H9 (cell line): ENCODE measurements around the gene RNF220. TPM values are rescaled to one million over a fixed set of nuclear protein-coding genes. Genes with fewer than 3 reads are reported as not detected.

Source experiments
- DNase-seq: peaks from one replicate; pipeline ENCODE4 v3.0.0-alpha.2; 2017
- H2AFZ ChIP-seq: one replicate; pipeline ENCODE4 v1.6.1; 2013; ENCODE audit warnings: mild to moderate bottlenecking, low read length, control low read depth, moderate library complexity
- H2AK5ac ChIP-seq: 2 replicates; pipeline ENCODE4 v1.6.1; 2013; ENCODE audit warnings: low read length, control low read depth, mixed read lengths; ENCODE audit not compliant: insufficient read length
- H2BK120ac ChIP-seq: one replicate; pipeline ENCODE4 v1.6.1; 2013; ENCODE audit warnings: low read depth, mild to moderate bottlenecking, low read length, control low read depth, inconsistent platforms; ENCODE audit not compliant: poor library complexity, severe bottlenecking
- H2BK12ac ChIP-seq: 2 replicates; pipeline ENCODE4 v1.6.1; 2013; ENCODE audit warnings: low read length, control low read depth, mixed read lengths, low read depth; ENCODE audit not compliant: insufficient read length
- H2BK15ac ChIP-seq: 2 replicates; pipeline ENCODE4 v1.6.1; 2013; ENCODE audit warnings: low read depth, low read length, control low read depth
- H2BK20ac ChIP-seq: one replicate; pipeline ENCODE4 v1.6.1; 2013; ENCODE audit warnings: low read depth, mild to moderate bottlenecking, low read length, control low read depth, inconsistent platforms; ENCODE audit not compliant: poor library complexity, severe bottlenecking
- H2BK5ac ChIP-seq: 2 replicates; pipeline ENCODE4 v1.6.1; 2013; ENCODE audit warnings: low read length, control low read depth, mixed read lengths; ENCODE audit not compliant: insufficient read length
- H3K14ac ChIP-seq: 2 replicates; pipeline ENCODE4 v1.6.1; 2013; ENCODE audit warnings: low read length, control low read depth; ENCODE audit not compliant: insufficient read depth
- H3K18ac ChIP-seq: 2 replicates; pipeline ENCODE4 v1.6.1; 2013; ENCODE audit warnings: low read depth, mild to moderate bottlenecking, mixed read lengths, low read length, control low read depth; ENCODE audit not compliant: insufficient read length
- H3K23ac ChIP-seq: 2 replicates; pipeline ENCODE4 v1.6.1; 2013; ENCODE audit warnings: low read length, control low read depth, mixed read lengths, low read depth; ENCODE audit not compliant: insufficient read length
- H3K23me2 ChIP-seq: 2 replicates; pipeline ENCODE4 v1.6.1; 2013; ENCODE audit warnings: low read depth, mild to moderate bottlenecking, mixed read lengths, low read length, control low read depth; ENCODE audit not compliant: insufficient read length, poor library complexity, severe bottlenecking
- H3K27ac ChIP-seq: 2 replicates; pipeline ENCODE4 v1.5.1; 2013; ENCODE audit warnings: low read length, control low read depth, mixed read lengths, low read depth; ENCODE audit not compliant: insufficient read length
- H3K27me3 ChIP-seq: 2 replicates; pipeline ENCODE4 v1.6.1; 2013; ENCODE audit warnings: low read length, control low read depth, inconsistent platforms; ENCODE audit not compliant: insufficient read depth
- H3K4ac ChIP-seq: 2 replicates; pipeline ENCODE4 v1.6.1; 2013; ENCODE audit warnings: low read depth, mild to moderate bottlenecking, control low read depth, inconsistent platforms, low read length, moderate library complexity
- H3K4me1 ChIP-seq: 2 replicates; pipeline ENCODE4 v1.6.1; 2013; ENCODE audit warnings: low read length, control low read depth, inconsistent platforms; ENCODE audit not compliant: insufficient read depth
- H3K4me2 ChIP-seq: 2 replicates; pipeline ENCODE4 v1.6.1; 2013; ENCODE audit warnings: low read length, control low read depth, mixed read lengths; ENCODE audit not compliant: insufficient read length, insufficient read depth
- H3K56ac ChIP-seq: 2 replicates; pipeline ENCODE4 v1.6.1; 2013; ENCODE audit warnings: low read depth, mild to moderate bottlenecking, mixed read lengths, low read length, control low read depth; ENCODE audit not compliant: insufficient read length
- H3K79me1 ChIP-seq: 2 replicates; pipeline ENCODE4 v1.6.1; 2013; ENCODE audit warnings: low read depth, mild to moderate bottlenecking, moderate library complexity, low read length, control low read depth, inconsistent platforms; ENCODE audit not compliant: insufficient read depth, poor library complexity, severe bottlenecking
- H3K79me2 ChIP-seq: 2 replicates; pipeline ENCODE4 v1.6.1; 2013; ENCODE audit warnings: low read length, control low read depth, inconsistent platforms; ENCODE audit not compliant: insufficient read depth
- H3K9ac ChIP-seq: 2 replicates; pipeline ENCODE4 v1.6.1; 2013; ENCODE audit warnings: low read length, control low read depth, mixed read lengths; ENCODE audit not compliant: insufficient read length; ENCODE audit errors: extremely low read depth
- H3K9me3 ChIP-seq: one replicate; pipeline ENCODE4 v1.6.1; 2013; ENCODE audit warnings: low read depth, low read length, inconsistent platforms; ENCODE audit not compliant: control insufficient read depth
- H3T11ph ChIP-seq: one replicate; pipeline ENCODE4 v1.6.1; 2013; ENCODE audit warnings: mild to moderate bottlenecking, low read length, control low read depth, inconsistent platforms
- H4K20me1 ChIP-seq: one replicate; pipeline ENCODE4 v1.6.1; 2013; ENCODE audit not compliant: control insufficient read depth, insufficient read length, insufficient read depth
- H4K5ac ChIP-seq: 2 replicates; pipeline ENCODE4 v1.6.1; 2013; ENCODE audit warnings: low read depth, mild to moderate bottlenecking, mixed read lengths, low read length, control low read depth; ENCODE audit not compliant: insufficient read length
- H4K8ac ChIP-seq: replicated peaks from 2 replicates; pipeline ENCODE4 v1.6.1; 2013; ENCODE audit warnings: low read length, control low read depth, mixed read lengths, low read depth; ENCODE audit not compliant: insufficient read length
- H4K91ac ChIP-seq: 2 replicates; pipeline ENCODE4 v1.6.1; 2013; ENCODE audit warnings: low read depth, mild to moderate bottlenecking, moderate library complexity, mixed read lengths, low read length, control low read depth; ENCODE audit not compliant: insufficient read length
- H3K27ac Mint-ChIP-seq, 3 experiments: 2 replicates in 2 of 3; 3 replicates in 1 of 3; pipeline ENCODE4 v1.8.0; 2020 to 2021; ENCODE audit warnings: mixed read lengths in 3 of 3, mild to moderate bottlenecking in 1 of 3, moderate library complexity in 1 of 3
- H3K27me3 Mint-ChIP-seq: 2 replicates; pipeline ENCODE4 v1.8.0; 2021; ENCODE audit warnings: low read depth, mild to moderate bottlenecking, moderate library complexity, mixed read lengths
- H3K36me3 Mint-ChIP-seq, 3 experiments: 2 replicates in 2 of 3; 3 replicates in 1 of 3; pipeline ENCODE4 v1.8.0; 2020 to 2021; ENCODE audit warnings: low read depth in 3 of 3, mixed read lengths in 3 of 3; ENCODE audit not compliant: insufficient read depth in 1 of 3
- H3K4me1 Mint-ChIP-seq, 2 experiments: 2 replicates each; pipeline ENCODE4 v1.8.0; 2020; ENCODE audit warnings: mixed read lengths in 2 of 2
- H3K4me3 Mint-ChIP-seq, 2 experiments: 2 replicates in 1 of 2; 3 replicates in 1 of 2; pipeline ENCODE4 v1.8.0; 2020 to 2021; ENCODE audit warnings: mild to moderate bottlenecking in 2 of 2, mixed read lengths in 2 of 2, moderate library complexity in 1 of 2
- H3K9me3 Mint-ChIP-seq, 2 experiments: 2 replicates in 1 of 2; 3 replicates in 1 of 2; pipeline ENCODE4 v1.8.0; 2020; ENCODE audit warnings: mild to moderate bottlenecking in 2 of 2, mixed read lengths in 2 of 2, moderate library complexity in 1 of 2
- WGBS: extraction: QIAGEN DNeasy Blood & Tissue Kit; methylation state at CpG from one replicate; pipeline ENCODE4 v1.1.7; 2013; ENCODE audit warnings: missing lambda C conversion rate, low lambda C conversion rate, mixed read lengths; ENCODE audit not compliant: insufficient read length; ENCODE audit errors: extremely low coverage; 5-methylcytosine and 5-hydroxymethylcytosine counted together
- total RNA-seq: library from RNA; stranded (reverse); gene quantifications from 2 replicates; pipeline ENCODE4 v1.2.1, GENCODE V29; 2021
- TF ChIP-seq, protein P1 (sequence below): fragments of 200-600 bp; sonication (generic); conservative IDR thresholded peaks from 3 replicates; pipeline ENCODE4 v1.8.0; 2021; ENCODE audit warnings: antibody characterized with exemption, mild to moderate bottlenecking

RNF220 gene
- total RNA-seq, 1 experiment from 2014 or later = 109 TPM

DNA sequence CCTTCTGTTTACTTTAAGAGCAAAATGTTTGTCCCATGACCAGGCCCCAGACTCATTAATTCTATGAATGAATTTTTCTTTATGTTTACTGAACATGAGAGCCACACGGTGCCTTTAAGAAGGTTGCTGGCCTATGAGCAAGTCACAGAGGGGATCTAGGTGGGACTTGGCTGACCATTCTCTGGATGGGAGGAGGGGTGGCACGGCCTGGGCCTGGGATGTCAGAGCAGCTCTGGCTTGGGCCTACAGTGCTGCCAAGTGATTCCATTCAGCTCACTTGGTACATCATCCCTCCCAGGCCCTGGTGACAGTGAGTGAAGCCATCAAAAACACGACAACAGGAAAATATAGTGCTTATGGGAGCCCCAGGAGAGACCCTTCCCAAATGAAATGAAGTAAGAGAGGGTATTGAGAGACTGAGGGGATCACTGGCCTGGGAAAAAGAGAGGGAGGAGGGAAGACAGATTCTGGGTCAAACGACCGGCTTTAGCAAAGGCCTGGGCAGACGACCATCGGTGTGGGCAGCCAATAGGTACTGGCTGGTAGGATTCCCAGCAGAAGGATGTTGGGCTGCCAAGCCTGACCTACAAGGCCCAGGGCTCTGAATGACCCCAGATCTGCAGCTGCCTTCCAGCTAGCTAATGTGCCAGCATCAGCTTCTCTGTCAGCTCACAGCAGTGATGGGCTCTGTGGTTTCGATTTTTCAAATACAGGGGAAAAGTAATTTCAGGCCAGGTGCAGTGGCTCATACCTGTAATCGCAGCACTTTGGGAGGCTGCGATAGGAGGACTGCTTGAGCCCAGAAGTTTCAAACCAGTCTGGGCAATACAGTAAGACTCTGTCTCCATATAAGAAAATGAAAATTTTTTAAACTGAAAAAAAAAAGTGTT, 265.9 kb downstream of the RNF220 start:
- no peak overlapping the region for H3T11ph ChIP-seq
- H2BK15ac ChIP-seq = no peak overlapping the region
- Mint-ChIP-seq H3K9me3 (no peaks in the 10 kb centered on the region), H3K27ac (peak overlapping the region in 2 of 3 experiments; percentile 12 to 75; a peak in 3 of 7 replicates), H3K4me3 (no peak overlapping the region), H3K4me1 (peaks cover 21 to 29% of the 10 kb centered on the region in 2 experiments), H3K36me3 (peaks cover 0 to 4% (median 4%) of the 10 kb centered on the region in 3 experiments; a peak in 2 of 7 replicates), H3K27me3 (no peaks in the 10 kb centered on the region)
- H3K4ac ChIP-seq = no peak overlapping the region
- H4K91ac ChIP-seq = no peak overlapping the region
- H3K9me3 ChIP-seq = no peaks in the 10 kb centered on the region
- H3K4me2 ChIP-seq = no peak overlapping the region
- H3K14ac ChIP-seq = no peak overlapping the region
- no peak for DNase-seq
- no peaks in the 10 kb centered on the region for H3K79me2 ChIP-seq
- H2BK5ac ChIP-seq = no peak overlapping the region
- H3K4me1 ChIP-seq = no peaks in the 10 kb centered on the region
- H3K23me2 ChIP-seq = no peaks in the 10 kb centered on the region
- H3K27ac ChIP-seq = no peak overlapping the region
- no peaks in the 10 kb centered on the region for H3K27me3 ChIP-seq
- no peaks in the 10 kb centered on the region for H3K79me1 ChIP-seq
- H2BK120ac ChIP-seq = no peak overlapping the region
- no peak overlapping the region for H3K56ac ChIP-seq
- WGBS = no CpG with 5 or more reads among the region's 10 CpGs
- no peak overlapping the region for H2AK5ac ChIP-seq
- no peak overlapping the region for H4K5ac ChIP-seq
- H4K8ac ChIP-seq = no peak overlapping the region
- H3K23ac ChIP-seq = no peak overlapping the region
- H4K20me1 ChIP-seq = no peaks in the 10 kb centered on the region
- H2BK20ac ChIP-seq = no peak overlapping the region
- no peak overlapping the region for H2BK12ac ChIP-seq
- no peak overlapping the region for H3K9ac ChIP-seq
- H2AFZ ChIP-seq = no peak overlapping the region
- no peak overlapping the region for H3K18ac ChIP-seq
- TF ChIP-seq, protein P1, sequence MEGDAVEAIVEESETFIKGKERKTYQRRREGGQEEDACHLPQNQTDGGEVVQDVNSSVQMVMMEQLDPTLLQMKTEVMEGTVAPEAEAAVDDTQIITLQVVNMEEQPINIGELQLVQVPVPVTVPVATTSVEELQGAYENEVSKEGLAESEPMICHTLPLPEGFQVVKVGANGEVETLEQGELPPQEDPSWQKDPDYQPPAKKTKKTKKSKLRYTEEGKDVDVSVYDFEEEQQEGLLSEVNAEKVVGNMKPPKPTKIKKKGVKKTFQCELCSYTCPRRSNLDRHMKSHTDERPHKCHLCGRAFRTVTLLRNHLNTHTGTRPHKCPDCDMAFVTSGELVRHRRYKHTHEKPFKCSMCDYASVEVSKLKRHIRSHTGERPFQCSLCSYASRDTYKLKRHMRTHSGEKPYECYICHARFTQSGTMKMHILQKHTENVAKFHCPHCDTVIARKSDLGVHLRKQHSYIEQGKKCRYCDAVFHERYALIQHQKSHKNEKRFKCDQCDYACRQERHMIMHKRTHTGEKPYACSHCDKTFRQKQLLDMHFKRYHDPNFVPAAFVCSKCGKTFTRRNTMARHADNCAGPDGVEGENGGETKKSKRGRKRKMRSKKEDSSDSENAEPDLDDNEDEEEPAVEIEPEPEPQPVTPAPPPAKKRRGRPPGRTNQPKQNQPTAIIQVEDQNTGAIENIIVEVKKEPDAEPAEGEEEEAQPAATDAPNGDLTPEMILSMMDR = no peak
